NT2/D1 (cell line): ENCODE data around the gene CACNA1C.

Experiments used
- DNase-seq: peaks from one replicate; pipeline ENCODE4 v3.0.0-alpha.2; 2011; ENCODE audit warnings: low read depth, low spot score
- H3K27me3 ChIP-seq: 2 replicates; pipeline ENCODE4 v1.6.0; 2011; ENCODE audit warnings: mild to moderate bottlenecking; ENCODE audit not compliant: insufficient read length, insufficient read depth
- H3K36me3 ChIP-seq: 2 replicates; pipeline ENCODE4 v1.6.1; 2011; ENCODE audit warnings: mild to moderate bottlenecking, low read length, mixed read lengths; ENCODE audit not compliant: insufficient read depth, insufficient read length
- H3K4me1 ChIP-seq: 2 replicates; pipeline ENCODE4 v1.5.1; 2011; ENCODE audit not compliant: insufficient read depth, insufficient read length
- H3K4me3 ChIP-seq: 2 replicates; pipeline ENCODE4 v1.5.1; 2011; ENCODE audit warnings: low read depth; ENCODE audit not compliant: insufficient read length
- H3K9ac ChIP-seq: 2 replicates; pipeline ENCODE4 v1.6.0; 2011; ENCODE audit warnings: low read depth; ENCODE audit not compliant: insufficient read length
- H3K9me3 ChIP-seq: 2 replicates; pipeline ENCODE4 v1.5.1; 2011; ENCODE audit warnings: mild to moderate bottlenecking, low read length; ENCODE audit not compliant: insufficient read depth
- SUZ12 ChIP-seq: IDR thresholded peaks from 2 replicates; pipeline ENCODE4 v1.6.1; 2011; ENCODE audit not compliant: insufficient read length, insufficient read depth; ENCODE audit errors: extremely low read depth
- YY1 ChIP-seq: IDR thresholded peaks from 2 replicates; pipeline ENCODE4 v1.6.1; 2011; ENCODE audit not compliant: insufficient read length, insufficient read depth
- ZNF274 ChIP-seq: IDR thresholded peaks from 2 replicates; pipeline ENCODE4 v1.6.1; 2011; ENCODE audit warnings: mild to moderate bottlenecking, low read depth, low read length

The CACNA1C gene

DNA sequence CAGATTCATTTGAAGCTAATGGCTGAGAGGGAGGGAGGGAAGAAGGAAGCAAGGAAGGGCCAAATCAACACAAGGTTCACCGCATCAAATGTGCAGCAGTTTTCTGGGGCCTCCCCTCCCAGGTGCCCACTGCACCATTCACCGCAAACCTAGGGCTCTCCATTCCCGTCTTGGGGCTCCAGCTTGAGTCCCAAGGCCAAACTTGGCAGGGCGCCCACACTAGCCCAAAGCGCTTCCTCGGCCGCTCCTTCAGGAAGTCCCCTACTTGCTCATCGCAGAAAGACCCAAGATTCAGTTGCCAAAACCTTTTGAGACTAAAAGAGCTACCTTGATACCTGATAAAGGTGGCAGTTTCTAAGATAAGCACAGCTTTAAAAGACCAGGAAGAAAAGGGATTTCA is 601.5 kb downstream of the CACNA1C start:
- Histone ChIP-seq H3K4me1 (peaks cover 16% of the 10 kb centered on the region), H3K36me3 (no peaks in the 10 kb centered on the region), H3K27me3 (peaks cover 5% of the 10 kb centered on the region), H3K9ac (no peak overlapping the region), H3K4me3 (no peak overlapping the region), H3K9me3 (0 out of 2 replicates have a peak, but pooled peaks cover under 1% of the 10 kb centered on the region)
- TF ChIP-seq SUZ12 (no peak), ZNF274 (no peak)
- no peak for DNase-seq

DNA sequence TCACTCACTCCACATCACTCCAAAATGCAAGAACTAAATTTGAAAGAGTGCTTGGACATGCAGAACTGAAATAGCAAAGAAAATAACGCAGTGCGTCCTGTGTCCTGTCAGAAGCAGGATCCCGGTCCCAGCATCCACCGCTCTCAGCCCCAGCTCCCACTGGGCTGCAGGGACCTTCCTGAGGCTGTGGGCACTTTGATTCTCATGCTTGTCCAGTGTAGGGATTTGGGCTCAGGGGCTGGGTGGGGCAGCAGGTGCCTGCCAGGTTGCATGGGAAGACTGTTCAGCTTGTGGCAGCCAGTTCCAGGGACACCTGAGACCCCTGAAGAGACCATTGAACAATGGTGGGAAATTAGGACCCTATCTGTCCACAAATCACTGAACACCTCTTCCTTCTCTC is 602.0 kb downstream of the CACNA1C start:
- Histone ChIP-seq H3K9ac (no peak overlapping the region), H3K36me3 (no peaks in the 10 kb centered on the region), H3K9me3 (no peaks in the 10 kb centered on the region), H3K27me3 (peaks cover 5% of the 10 kb centered on the region), H3K4me1 (peaks cover 16% of the 10 kb centered on the region), H3K4me3 (no peak overlapping the region)
- TF ChIP-seq SUZ12 (no peak), ZNF274 (no peak), YY1 (no peak)
- no peak for DNase-seq

- Histone ChIP-seq H3K4me1 (no peaks in the 10 kb centered on the region), H3K36me3 (no peaks in the 10 kb centered on the region), H3K4me3 (no peak overlapping the region), H3K9ac (no peak overlapping the region), H3K27me3 (no peaks in the 10 kb centered on the region), H3K9me3 (no peaks in the 10 kb centered on the region)
- no peak for DNase-seq
- TF ChIP-seq ZNF274: no peak
- TF ChIP-seq YY1: no peak
- no peak for TF ChIP-seq SUZ12
Observed at GRCh38 chr12:2662524-2662923, 609.7 kb downstream of the CACNA1C start.

GRCh38 chr12:2664721-2665577 is 612.2 kb downstream of the CACNA1C start:
- Histone ChIP-seq H3K27me3 (no peaks in the 10 kb centered on the region), H3K4me3 (no peak overlapping the region), H3K9me3 (no peaks in the 10 kb centered on the region), H3K4me1 (no peaks in the 10 kb centered on the region), H3K36me3 (no peaks in the 10 kb centered on the region), H3K9ac (no peak overlapping the region)
- TF ChIP-seq SUZ12 (no peak), YY1 (no peak), ZNF274 (no peak)
- no peak for DNase-seq

DNA sequence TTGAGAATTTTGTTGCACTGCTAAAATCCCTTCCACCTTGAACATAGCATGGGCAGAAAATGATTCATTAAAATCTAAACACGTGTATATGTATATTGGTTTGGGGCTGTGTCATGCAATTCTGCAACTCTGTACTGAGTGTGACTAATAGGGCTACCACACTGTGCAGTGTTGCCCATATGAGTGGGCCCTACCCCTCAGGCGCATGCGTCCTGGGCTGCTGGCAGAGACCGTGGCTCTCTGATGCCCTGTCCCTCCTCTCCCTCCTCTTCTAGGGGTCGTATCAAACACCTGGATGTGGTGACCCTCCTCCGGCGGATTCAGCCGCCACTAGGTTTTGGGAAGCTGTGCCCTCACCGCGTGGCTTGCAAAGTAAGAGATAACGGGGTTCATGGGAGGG is 613.6 kb downstream of the CACNA1C start:
- no peak for TF ChIP-seq YY1
- no peak for TF ChIP-seq SUZ12
- no peak for TF ChIP-seq ZNF274

GRCh38 chr12:2666846-2667245 is 614.1 kb downstream of the CACNA1C start:
- H3K9ac ChIP-seq: no peak overlapping the region
- H3K9me3 ChIP-seq: no peaks in the 10 kb centered on the region
- H3K27me3 ChIP-seq: no peaks in the 10 kb centered on the region
- no peaks in the 10 kb centered on the region for H3K4me1 ChIP-seq
- no peak for DNase-seq
- no peak overlapping the region for H3K4me3 ChIP-seq
- TF ChIP-seq ZNF274 (no peak), YY1 (no peak), SUZ12 (no peak)
- H3K36me3 ChIP-seq: no peaks in the 10 kb centered on the region

More for the DNA sequence above, 613.6 kb downstream of the CACNA1C start:
- Histone ChIP-seq H3K9me3 (no peaks in the 10 kb centered on the region), H3K4me1 (no peaks in the 10 kb centered on the region), H3K27me3 (no peaks in the 10 kb centered on the region), H3K36me3 (no peaks in the 10 kb centered on the region), H3K9ac (no peak overlapping the region), H3K4me3 (no peak overlapping the region)
- DNase-seq: no peak

- no peak for DNase-seq
- Histone ChIP-seq H3K9me3 (no peaks in the 10 kb centered on the region), H3K36me3 (no peaks in the 10 kb centered on the region), H3K27me3 (no peaks in the 10 kb centered on the region), H3K4me3 (no peak overlapping the region), H3K4me1 (no peaks in the 10 kb centered on the region), H3K9ac (no peak overlapping the region)
- no peak for TF ChIP-seq ZNF274
- no peak for TF ChIP-seq SUZ12
- no peak for TF ChIP-seq YY1
Observed at GRCh38 chr12:2667716-2668440, 615.1 kb downstream of the CACNA1C start.
